Hepatocyte (in vitro differentiated cells): Measurements from ENCODE around the gene NHLH1. TPM values are rescaled to one million over a fixed set of nuclear protein-coding genes. Genes with fewer than 3 reads are reported as not detected.

Experiments used
- DNase-seq: peaks from one replicate; pipeline ENCODE4 v3.0.0-alpha.2; 2016; ENCODE audit warnings: low spot score
- H2AFZ ChIP-seq: fragments of 200-600 bp; sonication (generic); 2 replicates; pipeline ENCODE4 v1.6.0; 2016; ENCODE audit warnings: antibody characterized with exemption, mild to moderate bottlenecking
- H3K27ac ChIP-seq: fragments of 200-600 bp; sonication (generic); 2 replicates; pipeline ENCODE4 v1.5.1; 2016; ENCODE audit warnings: mild to moderate bottlenecking
- H3K27me3 ChIP-seq: fragments of 200-600 bp; sonication (generic); 2 replicates; pipeline ENCODE4 v1.6.1; 2016
- H3K36me3 ChIP-seq: fragments of 200-600 bp; sonication (generic); replicated peaks from 2 replicates; pipeline ENCODE4 v1.5.1; 2016; ENCODE audit warnings: low read depth; ENCODE audit not compliant: insufficient read depth
- H3K4me1 ChIP-seq: fragments of 200-600 bp; sonication (generic); 2 replicates; pipeline ENCODE4 v1.5.1; 2016; ENCODE audit warnings: mild to moderate bottlenecking, moderate library complexity; ENCODE audit not compliant: insufficient read depth
- H3K4me2 ChIP-seq: fragments of 200-600 bp; sonication (generic); 2 replicates; pipeline ENCODE4 v1.6.0; 2016
- H3K4me3 ChIP-seq: fragments of 200-600 bp; sonication (generic); 2 replicates; pipeline ENCODE4 v1.5.1; 2016; ENCODE audit warnings: mild to moderate bottlenecking
- H3K79me2 ChIP-seq: fragments of 200-600 bp; sonication (generic); 2 replicates; pipeline ENCODE4 v1.6.0; 2017; ENCODE audit warnings: mild to moderate bottlenecking
- H3K9me2 ChIP-seq: fragments of 200-600 bp; sonication (generic); replicated peaks from 2 replicates; pipeline ENCODE4 v1.6.0; 2017; ENCODE audit warnings: mild to moderate bottlenecking; ENCODE audit not compliant: insufficient read depth
- H3K9me3 ChIP-seq: fragments of 200-600 bp; sonication (generic); 2 replicates; pipeline ENCODE4 v1.5.1; 2016; ENCODE audit warnings: low read depth, mild to moderate bottlenecking
- H4K20me1 ChIP-seq: fragments of 200-600 bp; sonication (generic); 2 replicates; pipeline ENCODE4 v1.6.0; 2016; ENCODE audit warnings: mild to moderate bottlenecking; ENCODE audit not compliant: insufficient read depth, poor library complexity, severe bottlenecking
- EZH2 ChIP-seq: fragments of 200-600 bp; sonication (generic); IDR thresholded peaks from 2 replicates; pipeline ENCODE4 v1.6.1; 2016; ENCODE audit warnings: antibody characterized with exemption, mild to moderate bottlenecking, borderline replicate concordance
- EZH2phosphoT487 ChIP-seq: fragments of 200-600 bp; sonication (generic); IDR thresholded peaks from one replicate; pipeline ENCODE4 v1.6.1; 2018; ENCODE audit warnings: antibody characterized with exemption, mild to moderate bottlenecking, low read depth, moderate library complexity; ENCODE audit not compliant: unreplicated experiment, severe bottlenecking
- WGBS: methylation state at CpG from one replicate; pipeline ENCODE4 v1.1.6; 2016; ENCODE audit warnings: low lambda C conversion rate; ENCODE audit errors: missing lambda C conversion rate; 5-methylcytosine and 5-hydroxymethylcytosine counted together
- polyA plus RNA-seq: library from polyadenylated mRNA; unstranded; fragments of >200 nt; fragmentation: Nextera tagmentation; extraction: Ambion mirVana; gene quantifications from 2 replicates; pipeline ENCODE4 v1.2.1, GENCODE V29; 2016
- total RNA-seq: library from RNA; depleted of rRNA; stranded (reverse); fragments of >200 nt; gene quantifications from 2 replicates; pipeline ENCODE4 v1.2.3, GENCODE V29; 2014
- TF ChIP-seq, protein P1 (sequence below): fragments of 200-600 bp; sonication (generic); IDR thresholded peaks from 2 replicates; pipeline ENCODE4 v1.5.1; 2016; ENCODE audit warnings: antibody characterized with exemption, mild to moderate bottlenecking; ENCODE audit not compliant: poor library complexity

NHLH1 gene
- total RNA-seq, result 0.13 TPM in 1 of 2 replicates, not detected in the other
- polyA plus RNA-seq, result not detected in 2 replicates

DNA sequence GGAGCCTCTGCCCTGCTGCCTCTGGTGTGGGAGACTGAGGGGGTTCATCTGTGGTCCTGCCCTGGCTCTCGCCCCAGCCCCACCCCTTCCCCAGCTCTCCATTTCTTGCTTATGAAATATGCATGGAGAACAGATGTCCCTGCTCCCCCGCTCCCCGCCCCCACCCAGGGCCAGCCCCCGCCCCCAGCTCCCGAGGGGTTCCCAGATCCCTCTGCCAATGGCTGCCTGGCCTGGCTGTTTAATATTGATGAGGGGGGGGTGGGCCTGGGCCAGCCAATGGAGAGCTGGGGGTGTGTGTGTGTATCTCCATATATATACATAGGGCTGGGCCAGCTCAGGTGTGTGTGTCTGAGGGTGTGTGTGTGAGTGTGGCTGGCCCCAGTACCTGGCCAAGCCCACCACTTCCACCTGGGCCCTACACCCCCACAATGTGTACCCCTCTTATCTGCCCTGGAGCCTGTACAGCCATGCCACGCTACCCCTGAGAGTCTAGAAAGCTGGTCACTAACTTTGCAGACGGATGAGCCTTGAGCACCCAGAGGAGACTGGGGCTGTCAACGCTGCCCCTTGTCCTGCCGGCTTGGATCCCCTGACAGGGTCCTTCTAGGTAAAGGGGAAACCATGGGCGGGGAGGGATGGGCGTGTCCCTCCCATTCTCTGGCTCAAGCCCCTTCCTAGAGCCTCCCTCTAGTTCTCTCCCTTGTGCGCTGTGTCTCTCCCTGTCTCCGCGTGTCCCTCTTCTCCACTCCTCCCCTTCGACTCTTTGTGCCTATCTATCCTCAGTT is at the start of gene NHLH1:
NHLH1 (plus strand) TSS at position 341 of the 785 bp plus-strand sequence. CDS start 3,661 bp downstream, outside the sequence.
- TF ChIP-seq EZH2 (no peak), EZH2phosphoT487 (no peak)
- TF ChIP-seq, protein P1, sequence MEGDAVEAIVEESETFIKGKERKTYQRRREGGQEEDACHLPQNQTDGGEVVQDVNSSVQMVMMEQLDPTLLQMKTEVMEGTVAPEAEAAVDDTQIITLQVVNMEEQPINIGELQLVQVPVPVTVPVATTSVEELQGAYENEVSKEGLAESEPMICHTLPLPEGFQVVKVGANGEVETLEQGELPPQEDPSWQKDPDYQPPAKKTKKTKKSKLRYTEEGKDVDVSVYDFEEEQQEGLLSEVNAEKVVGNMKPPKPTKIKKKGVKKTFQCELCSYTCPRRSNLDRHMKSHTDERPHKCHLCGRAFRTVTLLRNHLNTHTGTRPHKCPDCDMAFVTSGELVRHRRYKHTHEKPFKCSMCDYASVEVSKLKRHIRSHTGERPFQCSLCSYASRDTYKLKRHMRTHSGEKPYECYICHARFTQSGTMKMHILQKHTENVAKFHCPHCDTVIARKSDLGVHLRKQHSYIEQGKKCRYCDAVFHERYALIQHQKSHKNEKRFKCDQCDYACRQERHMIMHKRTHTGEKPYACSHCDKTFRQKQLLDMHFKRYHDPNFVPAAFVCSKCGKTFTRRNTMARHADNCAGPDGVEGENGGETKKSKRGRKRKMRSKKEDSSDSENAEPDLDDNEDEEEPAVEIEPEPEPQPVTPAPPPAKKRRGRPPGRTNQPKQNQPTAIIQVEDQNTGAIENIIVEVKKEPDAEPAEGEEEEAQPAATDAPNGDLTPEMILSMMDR, result no peak
- Histone ChIP-seq H3K4me1 (no peaks in the 10 kb centered on the region), H3K9me3 (no peaks in the 10 kb centered on the region), H2AFZ (no peak within 1 kb of the TSS), H3K27ac (no peak within 1 kb of the TSS), H3K27me3 (no peaks in the 10 kb centered on the region), H3K4me2 (no peak within 1 kb of the TSS), H3K36me3 (no peaks in the 10 kb centered on the region), H4K20me1 (no peaks in the 10 kb centered on the region), H3K4me3 (no peak within 1 kb of the TSS), H3K9me2 (no peaks in the 10 kb centered on the region), H3K79me2 (no peaks in the 10 kb centered on the region)
- WGBS, result 86% methylated on average over 11 of the region's 15 CpGs
- DNase-seq, result no peak

DNA sequence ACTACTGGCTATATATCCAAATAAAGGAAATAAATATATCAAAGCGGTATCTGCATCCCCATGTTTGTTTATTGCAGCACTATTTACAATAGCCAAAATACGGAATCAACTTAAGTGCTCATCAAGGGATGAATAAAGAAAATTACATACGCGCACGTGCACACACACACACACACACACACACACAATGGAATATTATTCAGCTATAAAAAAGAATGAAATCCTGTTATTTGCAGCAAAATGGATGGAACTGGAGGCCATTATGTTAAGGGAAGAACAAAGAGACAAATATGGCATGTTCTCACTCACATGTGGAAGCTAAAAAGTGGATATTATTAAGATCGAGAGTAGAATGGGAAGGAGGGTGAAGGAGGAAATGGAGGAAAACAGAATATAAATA is 44.0 kb upstream of the NHLH1 start:
- no peak overlapping the region for H3K4me3 ChIP-seq
- H4K20me1 ChIP-seq, result peaks cover 21% of the 10 kb centered on the region
- no peaks in the 10 kb centered on the region for H3K4me1 ChIP-seq
- no peak overlapping the region for H3K4me2 ChIP-seq
- H2AFZ ChIP-seq, result no peak overlapping the region
- 97% methylated on average over 6 of the region's 6 CpGs for WGBS
- TF ChIP-seq EZH2phosphoT487, result no peak
- TF ChIP-seq, protein P1, result no peak
- no peak for TF ChIP-seq EZH2
- H3K9me2 ChIP-seq, result no peaks in the 10 kb centered on the region
- peaks cover 87% of the 10 kb centered on the region for H3K79me2 ChIP-seq
- no peaks in the 10 kb centered on the region for H3K27me3 ChIP-seq
- no peak for DNase-seq
- peaks cover 11% of the 10 kb centered on the region for H3K36me3 ChIP-seq
- H3K27ac ChIP-seq, result no peak overlapping the region
- no peaks in the 10 kb centered on the region for H3K9me3 ChIP-seq

DNA sequence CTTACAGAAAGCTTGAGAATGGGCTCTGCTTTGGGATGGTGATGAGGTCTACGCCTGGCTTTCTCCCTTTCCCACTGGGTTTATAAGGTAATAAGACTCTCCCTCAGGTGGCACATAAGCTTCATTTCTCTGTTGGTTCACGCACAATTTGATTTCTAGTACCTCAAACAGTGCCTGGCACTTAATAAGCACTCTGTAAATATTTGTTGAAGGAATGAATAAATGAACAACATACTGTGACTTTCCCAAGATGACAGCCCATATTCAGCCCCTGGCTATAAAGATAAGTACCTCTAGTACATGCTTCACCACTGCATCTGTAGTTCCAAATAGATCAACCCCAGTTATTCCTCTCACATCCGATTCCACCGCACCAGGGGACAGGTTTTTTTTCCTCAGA is 41.6 kb upstream of the NHLH1 start:
- no peak for DNase-seq
- whole genome bisulfite sequencing, result 95% methylated on average over 4 of the region's 4 CpGs
- TF ChIP-seq EZH2phosphoT487, result no peak
- no peaks in the 10 kb centered on the region for H3K9me3 ChIP-seq
- H2AFZ ChIP-seq, result no peak overlapping the region
- H3K79me2 ChIP-seq, result peaks cover 73% of the 10 kb centered on the region
- no peaks in the 10 kb centered on the region for H3K9me2 ChIP-seq
- H3K27ac ChIP-seq, result no peak overlapping the region
- peaks cover 14% of the 10 kb centered on the region for H4K20me1 ChIP-seq
- H3K4me3 ChIP-seq, result no peak overlapping the region
- peaks cover 9% of the 10 kb centered on the region for H3K36me3 ChIP-seq
- no peaks in the 10 kb centered on the region for H3K27me3 ChIP-seq
- no peaks in the 10 kb centered on the region for H3K4me1 ChIP-seq
- no peak overlapping the region for H3K4me2 ChIP-seq

DNA sequence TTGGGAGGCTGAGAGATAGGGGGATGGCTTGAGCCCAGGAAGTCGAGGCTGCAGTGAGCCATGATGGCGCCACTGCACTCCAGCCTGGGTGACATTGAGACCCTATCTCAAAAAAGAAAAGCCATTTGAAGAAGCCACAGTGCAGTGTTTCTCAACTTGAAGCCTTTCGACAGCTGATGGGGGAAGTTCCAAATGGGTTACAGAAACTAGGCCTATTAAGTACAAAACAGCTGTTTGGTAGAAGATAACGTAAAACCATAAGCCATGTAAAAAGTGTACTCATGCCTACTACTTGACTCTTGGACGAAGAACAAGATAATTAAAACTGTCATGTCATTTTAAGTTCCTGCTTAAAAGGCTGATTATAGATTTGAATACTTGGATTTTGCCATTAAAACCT is 40.5 kb upstream of the NHLH1 start:
- no peak for TF ChIP-seq EZH2
- TF ChIP-seq EZH2phosphoT487, result no peak
- TF ChIP-seq, protein P1, result no peak
- peaks cover 72% of the 10 kb centered on the region for H3K79me2 ChIP-seq
- H4K20me1 ChIP-seq, result peaks cover 8% of the 10 kb centered on the region
- H3K27me3 ChIP-seq, result no peaks in the 10 kb centered on the region
- no peak overlapping the region for H3K27ac ChIP-seq
- no peak for DNase-seq
- H3K4me2 ChIP-seq, result no peak overlapping the region
- WGBS, result 95% methylated on average over 5 of the region's 5 CpGs
- no peaks in the 10 kb centered on the region for H3K9me2 ChIP-seq
- H2AFZ ChIP-seq, result no peak overlapping the region
- H3K9me3 ChIP-seq, result no peaks in the 10 kb centered on the region
- no peaks in the 10 kb centered on the region for H3K4me1 ChIP-seq
- peaks cover 9% of the 10 kb centered on the region for H3K36me3 ChIP-seq
- H3K4me3 ChIP-seq, result no peak overlapping the region
